Neural cell (in vitro differentiated cells): Measurements from ENCODE around the gene VPS13D.

Experiments used
- CTCF ChIP-seq: fragments of 450-650 bp; IDR thresholded peaks from 2 replicates; pipeline ENCODE4 v1.5.1; 2014; ENCODE audit warnings: antibody characterized with exemption, mild to moderate bottlenecking, moderate library complexity; ENCODE audit not compliant: poor library complexity, severe bottlenecking
- EZH2 ChIP-seq: fragments of 200-600, 300-800 bp; shearing (Covaris generic), sonication (generic); IDR thresholded peaks from 2 replicates; pipeline ENCODE4 v1.6.1; 2014; ENCODE audit warnings: antibody characterized with exemption, low read length, borderline replicate concordance, mild to moderate bottlenecking; ENCODE audit not compliant: insufficient read depth, poor library complexity, severe bottlenecking
- MXI1 ChIP-seq: fragments of 450-650 bp; conservative IDR thresholded peaks from 2 replicates; pipeline ENCODE4 v1.6.1; 2014; ENCODE audit warnings: antibody characterized with exemption, mild to moderate bottlenecking; ENCODE audit not compliant: poor library complexity, severe bottlenecking
- POLR2AphosphoS5 ChIP-seq: IDR thresholded peaks from 2 replicates; pipeline ENCODE4 v1.6.1; 2012
- RAD21 ChIP-seq: fragments of 450-650 bp; conservative IDR thresholded peaks from 2 replicates; pipeline ENCODE4 v1.6.1; 2014; ENCODE audit warnings: antibody characterized with exemption, mild to moderate bottlenecking, moderate library complexity
- SMC3 ChIP-seq: fragments of 450-650 bp; conservative IDR thresholded peaks from 2 replicates; pipeline ENCODE4 v1.6.1; 2014; ENCODE audit warnings: antibody characterized with exemption, mild to moderate bottlenecking, moderate library complexity; ENCODE audit not compliant: poor library complexity
- TAF1 ChIP-seq: IDR thresholded peaks from 2 replicates; pipeline ENCODE4 v1.6.1; 2012; ENCODE audit warnings: low read depth

DNA sequence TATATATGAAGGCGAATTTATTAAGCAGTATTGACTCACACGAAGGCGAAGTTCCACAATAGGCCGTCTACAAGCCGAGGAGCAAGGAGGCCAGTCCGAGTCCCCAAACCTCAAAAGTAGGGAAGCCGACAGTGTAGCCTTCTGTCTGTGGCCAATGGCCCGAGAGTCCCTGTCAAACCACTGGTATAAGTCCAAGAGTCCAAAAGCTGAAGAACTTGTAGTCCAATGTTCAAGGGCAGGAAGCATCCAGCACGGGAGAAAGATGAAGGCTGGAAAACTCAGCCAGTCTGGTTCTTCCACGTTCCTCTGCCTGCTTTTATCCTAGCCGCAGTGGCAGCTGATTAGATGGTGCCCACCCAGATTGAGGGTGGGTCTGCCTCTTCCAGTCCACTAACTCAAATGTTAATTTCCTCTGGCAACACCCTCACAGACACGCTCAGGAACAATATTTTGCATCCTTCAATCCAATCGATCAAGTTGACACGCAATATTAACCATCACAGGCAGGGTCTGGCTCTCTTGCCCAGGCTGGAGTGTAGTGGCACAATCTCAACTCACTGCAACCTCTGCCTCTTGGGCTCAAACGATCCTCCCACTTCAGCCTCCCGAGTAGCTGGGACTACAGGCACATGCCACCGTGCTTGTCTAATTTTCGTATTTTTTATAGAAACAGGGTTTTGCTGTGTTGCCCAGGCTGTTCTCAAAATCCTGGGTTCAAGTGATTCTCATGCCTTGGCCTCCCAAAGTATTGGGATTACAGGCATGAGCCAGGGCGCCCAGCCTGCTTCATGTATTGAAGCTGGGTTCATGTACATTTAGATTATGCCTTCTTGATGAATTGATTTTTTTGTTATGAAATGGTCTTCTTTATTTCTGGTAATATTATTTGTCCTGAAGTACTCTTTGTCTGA is 302.8 kb downstream of the VPS13D start:
- TF ChIP-seq CTCF, result no peak
- no peak for TF ChIP-seq POLR2AphosphoS5
- TF ChIP-seq MXI1, result no peak
- no peak for TF ChIP-seq EZH2
- no peak for TF ChIP-seq RAD21
- TF ChIP-seq TAF1, result no peak
- no peak for TF ChIP-seq SMC3
